Anterior cingulate cortex (tissue), 58 donors: ENCODE measurements around the gene AKAP14.
A peak's percentile ranks its signal among the peaks of the same experiment; 100 is the strongest.
"Not testable (repeated sequence)": the region's sequence is repeated elsewhere in the genome, so short reads cannot be mapped to it uniquely, and the experiment has no call there.

ENCODE experiments used
- DNase-seq, 58 donors: peaks; one replicate each; lab custom pipeline; 2025; lab: John Stamatoyannopoulos, UW

The AKAP14 gene

DNA sequence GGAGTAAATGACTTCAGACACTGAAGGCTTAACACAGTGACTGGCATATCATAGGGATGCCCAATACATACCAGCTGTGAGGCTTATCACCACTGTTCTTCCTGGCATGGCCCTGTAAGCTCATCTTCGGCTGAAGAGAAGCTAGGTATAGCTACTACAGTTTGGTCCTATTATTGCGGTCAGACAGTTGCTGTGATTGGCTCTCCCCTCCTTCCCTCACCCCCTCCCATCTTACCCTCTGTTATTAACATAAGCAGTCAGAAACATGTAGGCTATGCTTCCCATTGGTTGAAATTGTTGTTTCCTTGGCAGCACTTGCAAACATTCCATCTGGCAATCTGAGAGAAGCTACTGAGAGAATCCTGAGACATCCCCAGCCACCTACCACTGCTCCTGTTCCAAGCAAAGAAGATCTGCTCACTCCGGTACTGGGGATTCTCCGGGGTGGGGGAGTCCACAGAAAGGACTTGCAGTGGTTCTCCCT lies at the start of gene AKAP14:
AKAP14 (plus strand) TSS at position 51 of the 484 bp plus-strand sequence. CDS start 7,331 bp downstream, outside the sequence.
- DNase-seq = peak in 15 of 58 donors; percentile 0 to 40 (median 2)

DNA sequence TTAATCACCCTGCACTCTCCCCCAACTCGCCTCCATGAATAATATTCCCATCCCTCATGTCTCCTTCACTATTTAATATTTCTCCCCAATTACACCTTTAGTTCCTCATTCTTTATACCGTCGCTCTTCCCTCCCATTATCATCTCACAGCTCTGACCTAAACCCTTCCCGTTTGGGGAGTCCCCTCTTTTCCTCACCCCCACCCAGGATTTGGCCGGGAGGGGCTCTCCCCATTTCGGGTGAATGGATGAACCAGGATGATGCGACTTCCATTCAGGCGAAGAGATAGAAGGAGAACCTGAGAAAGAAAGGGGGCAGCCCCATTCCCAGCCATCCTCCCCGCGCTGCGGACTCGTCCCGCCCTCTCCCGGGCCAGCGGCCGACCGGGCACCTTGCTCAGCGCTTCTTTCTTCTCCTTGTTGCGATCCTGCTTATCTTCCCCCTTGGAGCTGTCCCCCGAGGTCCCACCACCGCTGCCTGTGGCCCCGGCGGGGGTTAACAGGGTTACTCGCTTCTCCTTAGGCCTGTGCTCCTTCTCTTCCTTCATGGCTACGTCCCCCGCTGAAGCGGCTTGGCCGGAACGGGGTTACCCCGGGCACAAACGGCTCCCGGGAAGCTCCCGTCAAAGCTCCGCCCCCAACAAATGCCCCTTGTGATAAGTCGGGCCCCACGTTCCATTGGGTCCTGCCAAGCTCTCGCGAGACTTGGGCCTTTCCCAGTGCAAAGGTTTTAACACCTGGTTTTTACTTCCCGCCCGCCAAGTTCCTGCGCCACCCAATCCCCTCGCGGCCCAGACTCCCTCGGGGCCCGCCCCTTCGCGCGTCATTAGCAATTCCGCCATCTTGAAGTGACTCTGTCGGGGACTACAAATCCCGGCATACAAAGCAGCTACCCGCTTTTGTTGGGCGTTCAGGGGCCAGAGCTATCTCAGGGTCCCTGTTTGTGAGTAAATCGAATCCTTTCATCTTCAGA lies 43.0 kb upstream of the AKAP14 start, which contains the start of gene UPF3B:
UPF3B (minus strand) TSS at position 582 of the 972 bp plus-strand sequence; CDS start at position 547, 35 bp downstream.
- peak; percentile 27 to 96 (median 89) for DNase-seq

DNA sequence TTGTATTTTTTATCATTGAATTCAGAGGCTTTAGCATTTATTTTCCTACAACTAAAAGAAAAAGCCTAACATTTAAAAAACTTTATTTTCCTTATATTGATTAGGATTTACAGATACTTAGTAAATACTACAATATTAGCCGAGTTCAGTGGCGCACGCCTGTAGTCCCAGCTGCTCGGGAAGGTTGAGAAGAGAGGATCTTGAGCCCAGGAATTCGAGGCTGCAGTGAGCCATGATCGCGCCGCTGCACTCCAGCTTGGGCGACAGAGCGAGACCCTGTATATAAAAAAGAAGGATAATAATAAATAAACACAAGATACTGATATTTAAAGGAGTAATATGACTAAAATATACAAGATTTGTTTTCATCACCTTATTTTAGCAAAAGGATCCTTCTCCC lies 42.2 kb upstream of the AKAP14 start:
- peak in 7 of 58 donors; percentile 0 to 16 (median 2) for DNase-seq

DNA sequence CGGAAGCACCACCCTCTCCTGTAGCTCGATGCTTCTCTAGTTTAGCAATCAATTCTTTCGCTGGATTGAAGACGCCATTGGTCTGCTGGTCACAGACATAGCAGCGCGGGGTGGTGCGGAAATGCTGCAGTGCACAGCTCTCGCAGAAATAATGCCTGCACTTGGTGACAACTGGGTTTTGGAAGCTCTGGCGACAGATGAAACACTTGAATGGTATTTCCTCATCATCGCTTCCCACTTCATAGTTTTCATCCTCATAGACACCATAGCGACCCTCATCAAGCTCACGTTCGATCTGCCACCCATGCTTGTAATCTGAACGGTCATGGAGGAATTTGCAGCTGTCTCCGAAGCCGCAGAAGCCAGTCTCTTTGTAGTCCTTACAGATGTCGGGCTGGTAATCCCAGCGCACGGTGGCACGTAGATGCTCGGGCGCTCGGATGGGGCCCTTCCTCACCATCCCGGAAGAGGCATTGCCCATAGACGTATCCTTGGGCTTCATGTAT lies 25.0 kb upstream of the AKAP14 start:
- DNase-seq = peak in 19 of 58 donors; percentile 0 to 39 (median 6)

DNA sequence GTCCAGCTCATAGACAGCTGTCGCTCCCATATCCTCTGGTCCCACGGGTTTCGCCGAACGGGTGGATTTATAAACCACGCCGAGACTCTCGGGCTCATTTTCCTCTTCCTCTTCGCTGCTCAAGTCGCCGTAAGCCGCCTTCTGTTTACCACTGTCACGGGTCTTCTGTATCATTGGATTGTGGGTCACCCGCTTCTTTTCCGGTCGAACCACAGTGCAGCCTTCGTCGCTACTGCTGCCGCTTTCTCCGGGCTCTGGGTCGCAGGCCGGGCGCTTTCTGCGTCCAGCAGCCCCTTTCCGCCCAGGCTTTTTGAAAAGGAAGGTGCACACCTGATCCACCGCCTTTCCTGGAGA lies 24.5 kb upstream of the AKAP14 start:
- DNase-seq = peak in 16 of 58 donors; percentile 8 to 81 (median 45)

DNA sequence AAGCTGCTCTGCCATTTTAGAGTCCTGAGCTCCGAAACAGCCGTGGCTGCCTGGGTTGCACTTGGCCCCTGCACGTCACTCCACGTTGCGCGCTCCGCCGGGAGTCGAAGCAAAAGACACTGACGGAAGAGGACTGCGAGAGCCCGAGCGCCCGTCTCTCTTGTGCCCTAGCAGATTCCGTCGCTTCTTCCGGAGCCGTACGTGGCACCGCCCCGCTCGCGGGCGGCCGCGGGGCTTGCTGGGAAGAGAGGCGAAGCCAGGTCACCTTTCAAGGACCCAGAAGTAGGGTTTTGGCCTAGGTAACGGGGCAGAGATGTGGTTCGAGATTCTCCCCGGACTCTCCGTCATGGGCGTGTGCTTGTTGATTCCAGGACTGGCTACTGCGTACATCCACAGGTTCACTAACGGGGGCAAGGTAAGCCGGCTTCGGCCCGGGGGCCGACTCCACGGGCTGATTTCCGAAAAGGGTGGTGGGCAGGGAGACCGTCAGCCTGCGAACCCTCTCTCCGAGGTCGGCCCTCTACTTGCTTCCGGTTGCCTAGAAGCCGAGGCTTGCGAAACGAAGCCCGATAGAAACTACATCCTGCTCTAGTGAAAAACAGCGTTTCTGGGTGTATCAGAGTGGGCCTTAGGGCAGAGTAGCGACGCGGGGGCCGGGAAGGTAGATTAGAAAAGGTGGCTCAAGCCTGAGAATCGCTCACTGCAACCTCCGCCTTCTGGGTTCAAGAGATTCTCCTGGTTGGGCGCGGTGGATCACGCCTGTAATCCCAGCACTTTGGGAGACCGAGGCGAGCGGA lies 23.9 kb upstream of the AKAP14 start, which contains the start of the genes NDUFA1 and RNF113A:
NDUFA1 (plus strand) TSS at position 234 of the 797 bp plus-strand sequence; CDS start at position 314, 80 bp downstream.
RNF113A (minus strand) TSS at position 135 of the 797 bp plus-strand sequence; CDS start at position 15, 120 bp downstream.
- peak; percentile 5 to 88 (median 72) for DNase-seq

DNA sequence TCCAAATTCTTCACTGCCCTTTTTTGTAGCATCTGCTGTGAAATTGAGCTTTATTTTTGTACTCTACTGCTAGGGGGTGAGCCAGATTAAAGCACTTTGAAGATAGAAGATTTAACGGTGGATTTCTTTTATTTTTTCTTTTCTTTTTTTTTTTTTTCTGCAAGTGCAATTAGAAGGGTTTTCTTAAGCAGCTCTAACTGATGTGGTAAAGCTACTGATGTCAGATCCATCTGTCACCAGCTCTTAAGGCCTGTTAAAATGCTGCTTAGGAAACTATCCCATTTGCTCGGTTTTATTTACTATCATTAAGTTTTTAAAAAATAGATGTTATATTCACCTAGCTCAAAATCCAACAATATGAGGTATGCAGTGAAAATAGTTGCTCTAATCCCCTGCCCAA lies 17.0 kb upstream of the AKAP14 start:
- DNase-seq = no peak

DNA sequence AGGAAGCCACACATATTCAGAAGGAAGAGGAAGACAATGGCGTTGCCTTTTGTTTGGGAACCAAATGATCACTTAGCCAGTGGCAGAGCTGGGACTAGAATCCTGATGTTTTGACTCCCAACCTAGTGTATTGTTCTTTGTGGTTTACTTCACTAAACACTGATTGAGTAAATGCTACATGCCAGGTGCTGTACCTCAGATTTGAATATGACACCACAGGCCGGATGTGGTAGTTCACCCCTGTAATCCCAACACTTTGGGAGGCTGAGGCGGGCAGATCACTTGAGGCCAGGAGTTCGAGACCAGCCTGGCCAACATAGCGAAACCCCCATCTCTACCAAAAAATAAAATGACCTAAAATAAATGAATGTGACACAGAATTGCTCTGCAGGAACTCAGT lies 15.6 kb upstream of the AKAP14 start:
- DNase-seq = no peak

DNA sequence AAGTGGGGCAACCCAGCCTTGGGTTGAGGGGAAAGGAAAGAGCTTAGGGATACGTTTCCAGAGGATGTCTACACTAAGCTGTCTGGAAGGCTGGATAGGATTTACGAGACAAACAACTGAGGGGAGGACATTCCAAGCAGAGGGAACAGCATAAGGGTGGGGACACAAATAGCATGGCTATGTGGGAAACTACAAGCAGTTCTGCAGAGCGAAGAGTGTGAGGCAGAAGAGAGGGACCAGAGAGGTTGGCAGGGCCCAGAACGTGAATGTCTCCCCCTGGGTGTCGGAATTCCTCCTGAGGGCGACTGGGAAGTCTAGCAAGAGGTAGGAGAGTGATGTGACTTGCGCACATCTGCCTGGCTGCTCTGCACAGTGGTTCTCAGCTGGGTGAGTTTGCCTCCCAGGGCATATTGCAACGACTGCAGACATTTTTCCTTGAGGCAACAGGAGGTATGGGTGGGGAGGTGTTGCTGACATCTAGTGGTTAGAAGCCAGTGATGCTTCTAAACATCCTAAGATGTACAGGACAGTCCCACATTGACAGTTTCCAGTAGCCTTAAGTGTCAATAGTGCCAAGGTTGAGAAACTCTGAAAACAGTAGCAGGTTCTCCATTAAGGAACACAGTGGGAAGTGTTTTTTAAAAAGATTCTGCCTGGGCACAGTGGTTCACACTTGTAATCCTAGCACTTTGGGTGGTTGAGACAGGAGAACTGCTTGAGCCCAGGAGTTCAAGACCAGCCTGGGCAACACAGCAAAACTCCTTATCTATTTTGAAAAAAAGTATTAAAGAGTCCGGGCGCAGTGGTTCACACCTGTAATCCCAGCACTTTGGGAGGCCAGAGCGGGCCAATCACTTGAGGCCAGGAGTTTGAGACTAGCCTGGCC lies 14.9 kb upstream of the AKAP14 start:
- peak in 8 of 58 donors; percentile 0 to 8 (median 2) for DNase-seq

DNA sequence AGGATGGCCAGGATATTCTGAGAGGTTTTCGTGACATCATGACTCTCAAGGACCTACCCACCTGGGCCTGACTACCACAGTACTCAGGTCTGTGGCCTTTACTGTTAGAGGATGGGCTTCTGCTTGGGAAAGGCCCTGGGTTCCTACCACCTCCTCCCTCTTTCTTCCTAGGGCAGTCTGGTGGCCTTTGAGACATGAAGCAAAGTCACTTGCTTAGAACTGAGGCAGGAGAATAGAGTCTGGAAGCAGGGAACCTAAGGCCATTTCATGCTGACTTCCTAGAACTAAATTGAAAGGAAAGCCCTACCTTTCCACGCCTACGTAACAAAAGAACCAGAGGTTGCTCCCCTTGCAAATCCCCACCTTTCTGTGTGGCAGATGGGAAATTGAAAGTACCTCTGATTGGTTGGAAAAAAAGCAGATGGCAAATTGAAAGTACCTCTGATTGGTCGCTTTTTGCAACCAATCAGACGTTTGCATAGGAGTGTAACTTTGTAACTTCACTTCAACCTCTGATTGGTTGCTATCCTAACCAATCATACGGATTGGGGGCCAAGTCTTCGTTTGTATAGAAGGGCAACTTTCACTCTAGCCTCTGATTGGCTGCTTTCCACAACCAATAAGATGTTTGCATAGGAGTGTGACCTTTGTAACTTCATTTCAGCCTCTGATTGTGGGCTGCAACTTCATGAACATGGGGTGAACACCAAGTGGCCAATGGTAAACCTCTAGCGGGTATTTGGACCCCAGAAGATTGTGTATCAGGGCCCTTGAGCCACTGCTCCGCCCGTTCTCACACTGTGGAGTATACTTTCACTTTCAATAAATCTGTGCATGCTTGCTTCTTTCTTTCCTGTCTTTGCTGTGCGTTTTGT lies 9.9 kb upstream of the AKAP14 start:
- DNase-seq = no peak

DNA sequence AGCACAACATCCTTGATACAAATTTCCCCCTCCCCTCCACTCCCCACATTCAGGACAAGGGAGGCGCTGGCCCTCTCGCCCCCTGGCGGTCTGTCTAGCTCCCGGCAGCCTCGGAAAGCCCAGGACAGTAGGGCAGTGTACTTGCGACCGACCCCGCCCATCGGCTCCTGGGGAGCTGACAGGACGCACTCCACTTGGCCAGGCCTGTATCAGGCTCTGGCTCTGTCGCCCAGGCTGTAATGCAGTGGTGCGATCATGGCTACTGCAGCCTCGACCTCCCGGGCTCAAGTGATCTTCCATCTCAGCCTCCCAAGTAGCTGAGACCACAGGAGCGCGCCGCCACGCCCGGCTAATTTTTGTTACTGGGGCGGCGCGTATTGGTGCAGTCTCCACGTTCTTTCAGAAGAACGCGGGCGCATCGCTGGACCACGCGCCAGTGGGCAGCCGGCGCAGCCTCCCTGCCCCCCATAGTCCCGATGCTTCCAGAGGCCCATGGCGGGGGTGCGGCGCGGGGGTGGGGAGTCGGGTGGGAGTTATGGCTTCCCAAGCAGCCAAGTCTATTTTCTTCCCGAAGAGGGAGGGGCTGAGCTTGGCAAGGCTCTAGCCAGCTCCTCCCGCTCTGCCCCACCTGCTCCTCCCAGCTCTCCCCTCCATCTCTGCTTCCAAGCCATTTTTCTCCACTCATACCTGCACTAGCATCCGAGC lies 7.8 kb upstream of the AKAP14 start:
- peak in 22 of 58 donors; percentile 0 to 34 (median 6) for DNase-seq

DNA sequence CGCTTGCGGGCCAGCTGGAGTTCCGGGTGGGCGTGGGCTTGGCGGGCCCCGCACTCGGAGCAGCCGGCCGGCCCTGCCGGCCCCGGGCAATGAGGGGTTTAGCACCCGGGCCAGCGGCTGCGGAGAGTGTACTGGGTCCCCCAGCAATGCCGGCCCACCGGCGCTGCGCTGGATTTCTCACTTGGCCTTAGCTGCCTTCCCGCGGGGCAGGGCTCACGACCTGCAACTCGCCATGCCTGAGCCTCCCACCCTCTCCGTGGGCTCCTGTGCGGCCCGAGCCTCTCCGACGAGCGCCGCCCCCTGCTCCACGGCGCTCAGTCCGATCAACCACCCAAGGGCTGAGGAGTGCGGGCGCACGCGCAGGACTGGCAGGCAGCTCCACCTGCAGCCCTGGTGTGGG lies 5.1 kb upstream of the AKAP14 start:
- DNase-seq = not testable (repeated sequence)

DNA sequence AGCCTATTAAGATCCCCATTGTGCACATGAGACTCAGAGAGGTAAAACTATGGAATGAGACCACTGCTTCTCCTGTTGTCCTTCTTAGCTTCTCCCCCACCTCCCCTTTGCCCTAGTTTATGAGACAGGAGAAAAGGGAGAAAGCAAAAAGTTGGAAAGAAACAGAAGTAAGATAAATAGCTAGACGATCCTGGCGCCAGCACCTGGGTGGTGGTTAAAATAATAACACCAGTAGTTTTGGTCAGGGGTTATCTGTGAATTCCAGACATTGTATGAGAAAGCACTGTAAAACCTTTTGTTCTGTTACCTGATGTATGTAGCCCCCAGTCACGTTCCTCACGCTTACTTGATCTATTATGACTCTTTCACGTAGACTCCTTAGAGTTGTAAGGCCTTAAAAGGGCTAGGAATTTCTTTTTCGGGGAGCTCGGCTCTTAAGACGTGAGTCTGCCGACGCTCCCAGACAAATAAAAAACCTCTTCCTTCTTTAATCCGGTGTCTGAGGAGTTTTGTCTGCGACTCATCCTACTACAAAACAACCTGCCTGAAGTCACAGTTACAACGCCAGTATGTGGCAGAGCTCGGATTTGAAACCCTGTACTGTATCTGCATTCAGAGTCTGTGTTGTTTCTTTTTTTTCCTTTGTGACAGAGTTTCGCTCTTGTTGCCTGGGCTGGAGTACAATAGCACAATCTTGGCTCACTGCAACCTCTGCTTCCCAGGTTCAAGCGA lies 3.6 kb upstream of the AKAP14 start:
- not testable (repeated sequence) for DNase-seq

DNA sequence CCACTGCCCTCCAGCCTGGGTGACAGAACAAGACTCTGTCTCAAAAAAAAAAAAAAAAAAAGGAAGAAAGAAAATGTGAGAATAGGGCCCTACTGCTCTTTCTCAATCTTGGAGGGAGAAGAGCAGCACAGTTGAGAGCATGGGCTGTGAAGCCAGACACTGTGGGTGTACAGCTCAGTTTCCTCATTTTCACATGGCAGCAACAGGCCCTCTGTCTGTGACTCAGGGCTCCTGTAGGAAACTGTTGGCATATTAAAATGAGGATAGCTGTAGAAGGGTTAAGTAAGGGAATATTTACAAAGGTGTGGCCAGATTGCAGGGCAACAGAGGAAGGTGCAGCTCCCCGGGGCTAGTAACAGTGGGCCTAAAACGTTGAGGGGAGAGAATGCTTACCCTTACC lies 3.4 kb downstream of the AKAP14 start:
- peak in 11 of 58 donors; percentile 0 to 12 (median 1) for DNase-seq

DNA sequence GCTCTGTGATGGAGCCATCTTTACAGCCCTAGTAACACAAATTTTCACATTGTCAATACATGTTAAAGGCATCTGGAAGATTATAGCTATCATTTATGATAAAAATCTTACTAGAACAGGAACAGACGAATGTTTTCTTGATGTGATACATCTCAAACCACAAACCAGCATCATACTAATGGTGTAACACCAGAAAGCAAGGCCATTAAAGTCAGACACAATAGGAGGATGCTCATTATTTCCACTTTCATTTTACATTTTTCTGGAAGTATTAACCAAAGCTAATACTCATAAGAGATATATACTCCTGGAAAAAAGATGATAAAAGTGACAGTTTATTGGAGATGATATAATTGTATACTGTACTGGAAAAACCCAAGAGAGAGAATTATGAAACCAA lies 5.3 kb downstream of the AKAP14 start:
- DNase-seq = no peak

DNA sequence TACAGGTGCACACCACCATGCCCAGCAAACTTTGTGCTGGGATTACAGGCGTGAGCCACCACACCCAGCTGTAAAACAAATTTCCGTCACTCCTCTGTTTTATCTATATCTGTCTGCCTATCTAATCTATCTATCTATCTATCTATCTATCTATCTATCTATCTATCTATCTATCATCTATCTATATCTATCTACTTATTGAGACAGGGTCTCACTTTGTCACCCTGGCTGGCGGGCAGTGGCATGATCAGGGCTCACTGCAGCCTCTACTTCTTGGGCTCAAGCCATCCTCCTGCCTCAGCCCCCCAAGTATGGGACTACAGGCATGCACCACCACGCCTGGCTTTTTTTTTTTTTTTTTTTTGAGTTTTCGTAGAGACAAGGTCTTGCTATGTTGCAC lies 20.6 kb downstream of the AKAP14 start:
- DNase-seq = no peak

DNA sequence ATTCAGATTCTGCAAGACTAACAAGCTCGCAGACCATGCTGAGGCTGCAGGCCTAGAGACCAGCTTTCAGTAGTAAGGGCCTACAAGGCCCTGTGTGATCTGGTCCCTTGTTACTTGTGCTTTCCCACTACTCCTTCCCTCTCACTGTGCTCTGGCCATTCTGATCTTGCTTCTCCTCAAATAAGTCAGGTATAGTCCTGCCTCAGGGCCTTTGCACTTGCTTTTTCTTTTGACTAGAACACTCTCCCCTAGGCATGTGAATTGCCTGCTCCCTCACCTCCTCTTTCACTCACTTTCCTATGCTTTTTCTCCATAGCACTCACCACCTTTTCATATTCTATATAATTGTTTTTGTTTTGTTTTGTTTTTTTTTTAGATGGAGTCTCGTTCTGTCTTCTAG lies 22.2 kb downstream of the AKAP14 start:
- DNase-seq = no peak
